Activated T-cell treated with anti-CD3 and anti-CD28 coated beads for 24 hours (primary cell): Measurements from ENCODE around the gene UCN.
"Not testable (repeated sequence)": the region's sequence is repeated elsewhere in the genome, so short reads cannot be mapped to it uniquely, and the experiment has no call there.

Source experiments
- DNase-seq: peaks from one replicate; pipeline ENCODE4 v3.0.0-alpha.2; 2020; ENCODE audit warnings: low read depth

The UCN gene

DNA sequence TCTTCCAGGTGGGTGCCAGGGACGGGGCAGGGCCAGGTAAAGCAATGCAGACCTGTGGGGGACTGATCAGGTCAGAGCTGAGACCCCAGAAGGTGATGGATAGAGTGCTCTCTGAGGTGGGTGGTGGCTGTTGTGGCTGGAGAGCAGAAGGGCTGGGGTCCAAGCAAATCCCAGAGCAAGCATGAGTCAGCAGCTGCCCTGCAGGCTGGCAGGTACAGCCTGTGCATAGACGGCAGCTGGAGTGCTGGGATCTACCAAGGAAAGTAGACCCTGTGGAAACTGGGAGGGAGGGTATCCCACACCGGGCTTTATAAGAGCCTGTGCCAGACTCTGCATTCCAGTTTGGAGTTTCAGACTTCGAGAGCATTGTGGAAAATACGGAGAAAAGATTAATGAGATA is 25.4 kb downstream of the UCN start:
- no peak for DNase-seq

- DNase-seq: no peak
Observed at GRCh38 chr2:27281855-27282559, 26.2 kb downstream of the UCN start, which contains the start of gene TRIM54. Gene TRIM54, plus strand, starts transcription at chr2:27282429. Its CDS starts 303 bp downstream, at chr2:27282732.

DNA sequence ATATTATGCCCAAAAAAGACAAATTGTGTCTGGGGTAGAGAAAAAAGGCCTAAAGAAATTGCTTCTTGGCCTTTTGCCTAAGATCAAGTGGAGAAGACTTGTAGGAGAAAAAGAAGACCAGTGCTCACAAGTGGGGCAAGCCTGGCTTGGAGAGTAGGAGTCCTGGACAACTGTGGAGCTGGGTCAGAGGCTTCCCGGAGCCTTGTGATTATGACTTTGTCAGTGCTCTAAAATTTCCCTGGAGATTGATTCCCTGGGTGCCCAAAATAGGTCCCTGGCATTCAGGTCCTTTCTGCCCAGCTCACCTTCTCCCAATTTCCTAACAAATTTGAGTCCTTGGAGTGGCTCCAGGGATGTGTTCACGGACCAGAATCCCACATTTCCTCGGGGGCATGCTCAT is 26.8 kb downstream of the UCN start:
- no peak for DNase-seq

- DNase-seq: no peak
Observed at GRCh38 chr2:27280826-27281225, 27.4 kb downstream of the UCN start.

DNA sequence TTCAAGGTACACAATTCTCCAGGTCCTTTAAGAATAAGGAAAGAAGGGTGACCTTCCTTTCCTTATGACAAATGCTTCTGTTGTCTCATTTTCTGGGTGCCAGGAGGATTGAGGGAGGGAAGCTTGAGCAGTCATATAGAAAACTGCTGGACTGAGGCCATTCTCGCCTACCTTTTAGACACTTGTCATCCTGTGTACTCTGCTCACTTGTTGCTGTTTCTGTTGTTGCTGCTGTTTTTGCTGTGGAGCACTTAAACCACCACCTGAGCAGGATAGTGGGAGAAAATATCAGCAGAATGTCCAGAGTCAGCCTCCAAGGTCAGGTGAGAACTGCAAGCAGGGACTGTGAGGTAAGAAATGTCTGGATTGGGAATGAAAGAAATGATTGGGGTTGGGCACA is 30.2 kb downstream of the UCN start:
- no peak for DNase-seq

DNA sequence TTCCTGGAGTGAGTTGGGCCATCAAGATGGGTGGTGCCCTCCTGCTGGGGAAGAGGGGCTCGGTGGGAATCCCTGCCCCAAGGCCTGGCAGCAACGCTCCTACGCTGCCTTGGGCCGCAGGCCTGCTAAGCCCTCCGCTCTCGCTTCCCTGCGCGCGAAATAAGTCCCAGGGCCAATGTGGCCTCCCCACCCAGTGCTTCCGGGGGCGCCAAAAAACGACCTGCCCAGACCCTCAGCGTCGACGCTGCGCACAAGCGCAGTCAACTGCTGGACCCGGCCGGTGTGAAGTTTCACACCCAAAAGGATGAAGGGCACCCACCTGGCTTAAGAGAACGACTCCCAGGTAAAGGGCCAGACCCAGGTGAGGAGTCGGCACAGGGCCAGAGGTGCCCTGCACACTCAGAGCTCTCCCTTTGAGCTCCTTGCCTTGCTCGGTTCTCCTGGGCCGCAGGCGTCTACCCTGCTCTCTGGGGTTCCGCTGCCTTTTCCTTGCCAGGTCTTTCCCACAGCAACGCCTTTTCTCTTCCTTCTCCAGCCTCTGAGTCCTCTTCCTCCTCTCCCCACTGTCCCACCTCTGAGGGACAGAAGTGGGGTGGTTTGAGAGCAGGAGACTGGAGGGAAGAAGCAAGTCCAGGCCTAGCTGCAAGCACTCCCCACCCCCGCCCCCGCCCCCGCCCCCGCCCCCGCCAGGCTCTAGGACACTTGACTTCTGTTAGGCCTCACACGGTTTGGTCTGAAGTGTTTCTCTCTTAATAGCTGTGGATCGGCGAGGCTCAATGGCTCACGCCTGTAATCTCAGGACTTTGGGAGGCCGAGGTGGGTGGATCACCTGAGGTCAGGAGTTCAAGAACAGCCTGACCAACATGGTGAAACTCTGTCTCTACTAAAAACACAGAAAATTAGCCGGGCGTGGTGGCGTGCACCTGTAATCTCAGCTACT is 32.8 kb downstream of the UCN start, which contains the start of gene DNAJC5G:
Gene DNAJC5G (plus strand): TSS at position 223 of the 940 bp plus-strand sequence. CDS start 1,296 bp downstream, outside the sequence.
- no peak for DNase-seq

GRCh38 chr2:27272537-27273522 is 35.4 kb downstream of the UCN start:
- not testable (repeated sequence) for DNase-seq

GRCh38 chr2:27271631-27272340 is 36.5 kb downstream of the UCN start:
- DNase-seq: no peak

- no peak for DNase-seq
Observed at GRCh38 chr2:27270670-27271069, 37.6 kb downstream of the UCN start.

GRCh38 chr2:27270131-27270530 is 38.1 kb downstream of the UCN start:
- no peak for DNase-seq

GRCh38 chr2:27268296-27268695 is 39.9 kb downstream of the UCN start:
- not testable (repeated sequence) for DNase-seq

DNA sequence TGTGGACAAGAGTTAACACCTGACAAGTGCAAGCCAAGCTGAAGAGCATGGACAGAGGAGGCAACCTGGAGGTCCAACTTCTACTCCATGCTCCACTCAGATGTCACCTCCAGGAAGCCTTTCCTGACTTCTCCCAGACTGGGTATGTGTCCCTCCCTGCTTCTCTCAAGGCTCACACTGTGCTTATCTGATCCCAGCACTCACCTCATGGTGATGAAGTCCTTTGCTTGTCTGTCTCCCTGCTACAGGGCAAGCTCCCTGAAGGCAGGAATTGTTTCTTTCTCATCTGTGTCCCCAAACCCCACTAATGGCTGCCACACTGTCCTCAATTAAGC is 42.7 kb downstream of the UCN start:
- no peak for DNase-seq

- peak; percentile 54 for DNase-seq
Observed at GRCh38 chr2:27264753-27265535, 43.3 kb downstream of the UCN start.

- DNase-seq: no peak
Observed at GRCh38 chr2:27264253-27264752, 43.9 kb downstream of the UCN start.

GRCh38 chr2:27263287-27264252 is 44.7 kb downstream of the UCN start:
- no peak for DNase-seq

- DNase-seq: peak; percentile 58
Observed at GRCh38 chr2:27262379-27263286, 45.6 kb downstream of the UCN start, which contains the start of gene SLC30A3. Gene SLC30A3, minus strand, starts transcription at chr2:27263047. Its CDS starts 141 bp downstream, at chr2:27262906.

GRCh38 chr2:27261926-27262298 is 46.3 kb downstream of the UCN start:
- DNase-seq: no peak
